Retina (tissue), 1 donor: ENCODE measurements around the gene NOL3.

ENCODE experiments used
- DNase-seq: peaks from one replicate; pipeline ENCODE4 v3.0.0-alpha.2; 2016

The NOL3 gene

GRCh38 chr16:67173323-67173722 lies 3.0 kb downstream of the NOL3 start:
- no peak for DNase-seq

GRCh38 chr16:67173808-67174705 lies 3.7 kb downstream of the NOL3 start:
- DNase-seq, result peak; percentile 86

- DNase-seq, result no peak
Observed at GRCh38 chr16:67174706-67175231, 4.4 kb downstream of the NOL3 start.

GRCh38 chr16:67176662-67177061 lies 6.3 kb downstream of the NOL3 start:
- no peak for DNase-seq

- peak; percentile 58 for DNase-seq
Observed at GRCh38 chr16:67177743-67178699, 7.7 kb downstream of the NOL3 start.

GRCh38 chr16:67179421-67180080 lies 9.2 kb downstream of the NOL3 start:
- DNase-seq, result no peak

GRCh38 chr16:67180166-67180565 lies 9.8 kb downstream of the NOL3 start:
- DNase-seq, result no peak

- DNase-seq, result no peak
Observed at GRCh38 chr16:67181346-67181745, 11.0 kb downstream of the NOL3 start.

- no peak for DNase-seq
Observed at GRCh38 chr16:67182288-67182687, 11.9 kb downstream of the NOL3 start.

- DNase-seq, result no peak
Observed at GRCh38 chr16:67183284-67183626, 12.9 kb downstream of the NOL3 start.

- DNase-seq, result peak; percentile 100
Observed at GRCh38 chr16:67183627-67184452, 13.5 kb downstream of the NOL3 start, which contains the start of gene MATCAP1. MATCAP1 (minus strand) TSS chr16:67183963; CDS start chr16:67180610, 3,353 bp downstream.

- DNase-seq, result peak; percentile 35
Observed at GRCh38 chr16:67184453-67184994, 14.2 kb downstream of the NOL3 start.

- DNase-seq, result peak; percentile 89
Observed at GRCh38 chr16:67184995-67185650, 14.8 kb downstream of the NOL3 start.

- no peak for DNase-seq
Observed at GRCh38 chr16:67185651-67186134, 15.4 kb downstream of the NOL3 start.

- DNase-seq, result no peak
Observed at GRCh38 chr16:67186550-67186950, 16.2 kb downstream of the NOL3 start.

- DNase-seq, result no peak
Observed at GRCh38 chr16:67187175-67187890, 17.0 kb downstream of the NOL3 start.

- DNase-seq, result no peak
Observed at GRCh38 chr16:67188323-67188722, 18.0 kb downstream of the NOL3 start.

GRCh38 chr16:67188798-67189197 lies 18.5 kb downstream of the NOL3 start:
- no peak for DNase-seq

- no peak for DNase-seq
Observed at GRCh38 chr16:67190041-67190440, 19.7 kb downstream of the NOL3 start, which contains the start of gene EXOC3L1. EXOC3L1 (minus strand) TSS chr16:67190136; CDS start chr16:67189676, 460 bp downstream.
